IMR-90 (cell line): ENCODE data around the gene PKM. TPM values are rescaled to one million over a fixed set of nuclear protein-coding genes. Genes with fewer than 3 reads are reported as not detected.
A peak's percentile ranks its signal among the peaks of the same experiment; 100 is the strongest.

ENCODE experiments used
- ATAC-seq: fragments of 200-7000 bp; cut with Tn5 transposase; 2 replicates; pipeline ENCODE4 v1.9.1; 2020; ENCODE audit warnings: low read depth, mild to moderate bottlenecking, moderate library complexity
- BruUV-seq: library from RNA; stranded (reverse); fragments of 400-500 nt; replicated peaks from 2 replicates; lab custom pipeline; 2021; lab: Mats Ljungman, UMichigan
- CTCF ChIA-PET: fragments of 300-600 bp; formaldehyde crosslinking; extraction: SDS; loops from one replicate; lab custom pipeline; 2021; ENCODE audit warnings: antibody characterized with exemption; lab: Yijun Ruan, JAX
- POLR2A ChIA-PET: fragments of 300-600 bp; sonication (Branson Sonifier 250); formaldehyde crosslinking; loops from one replicate; lab custom pipeline; 2022; ENCODE audit warnings: antibody characterized with exemption; ENCODE audit not compliant: unreplicated experiment; lab: Charles Lee
- DNase-seq: peaks from one replicate; pipeline ENCODE4 v3.0.0; 2013
- H2AFZ ChIP-seq: replicated peaks from 2 replicates; pipeline ENCODE3; 2013; ENCODE audit warnings: low read length, mild to moderate bottlenecking; ENCODE audit not compliant: poor library complexity
- H2AK5ac ChIP-seq: 2 replicates; pipeline ENCODE4 v1.6.1; 2013; ENCODE audit warnings: low read depth, low read length, inconsistent platforms
- H2AK9ac ChIP-seq: replicated peaks from 2 replicates; pipeline ENCODE3; 2013; ENCODE audit warnings: mild to moderate bottlenecking, low read depth, low read length, moderate library complexity; ENCODE audit not compliant: poor library complexity
- H2BK120ac ChIP-seq: 2 replicates; pipeline ENCODE4 v1.6.1; 2013; ENCODE audit warnings: low read depth, low read length, inconsistent platforms
- H2BK15ac ChIP-seq: 3 replicates; pipeline ENCODE4 v1.6.1; 2013; ENCODE audit warnings: low read depth, low read length, inconsistent platforms
- H2BK20ac ChIP-seq: 2 replicates; pipeline ENCODE4 v1.6.1; 2013; ENCODE audit warnings: low read depth, mild to moderate bottlenecking, inconsistent platforms, low read length, moderate library complexity
- H2BK5ac ChIP-seq: 2 replicates; pipeline ENCODE4 v1.6.1; 2013; ENCODE audit warnings: mild to moderate bottlenecking, low read depth, low read length, inconsistent platforms; ENCODE audit not compliant: poor library complexity, severe bottlenecking
- H3K14ac ChIP-seq: replicated peaks from 2 replicates; pipeline ENCODE4 v1.6.1; 2013; ENCODE audit warnings: low read depth, low read length, inconsistent platforms
- H3K18ac ChIP-seq: 2 replicates; pipeline ENCODE4 v1.6.1; 2013; ENCODE audit warnings: low read depth, low read length, control low read depth
- H3K23ac ChIP-seq: 2 replicates; pipeline ENCODE4 v1.6.1; 2013; ENCODE audit warnings: low read depth, low read length, inconsistent platforms
- H3K27ac ChIP-seq: 2 replicates; pipeline ENCODE4 v1.5.1; 2013; ENCODE audit warnings: mild to moderate bottlenecking, control low read depth, low read length; ENCODE audit not compliant: insufficient read depth
- H3K27me3 ChIP-seq: 2 replicates; pipeline ENCODE4 v1.6.1; 2013; ENCODE audit warnings: low read length; ENCODE audit not compliant: control insufficient read depth, insufficient read depth
- H3K36me3 ChIP-seq: 2 replicates; pipeline ENCODE4 v1.6.1; 2013; ENCODE audit warnings: low read length, mixed read lengths; ENCODE audit not compliant: control insufficient read depth, insufficient read depth
- H3K4ac ChIP-seq: 2 replicates; pipeline ENCODE4 v1.6.1; 2013; ENCODE audit warnings: low read depth, low read length, inconsistent platforms
- H3K4me1 ChIP-seq: 2 replicates; pipeline ENCODE4 v1.6.1; 2013; ENCODE audit warnings: low read length, mixed read lengths; ENCODE audit not compliant: control insufficient read depth, insufficient read depth
- H3K4me2 ChIP-seq: 2 replicates; pipeline ENCODE4 v1.6.1; 2013; ENCODE audit warnings: low read depth, mild to moderate bottlenecking, control low read depth, low read length, moderate library complexity
- H3K4me3 ChIP-seq: 2 replicates; pipeline ENCODE4 v1.5.1; 2013; ENCODE audit warnings: low read depth, mild to moderate bottlenecking, control low read depth, low read length, moderate library complexity; ENCODE audit not compliant: insufficient read depth
- H3K56ac ChIP-seq: 2 replicates; pipeline ENCODE4 v1.6.1; 2013; ENCODE audit warnings: low read length, inconsistent platforms; ENCODE audit not compliant: insufficient read depth; ENCODE audit errors: extremely low read depth
- H3K79me1 ChIP-seq, 2 experiments: 2 replicates each; pipeline ENCODE4 v1.6.1; 2013; ENCODE audit warnings: low read length in 2 of 2, inconsistent platforms in 1 of 2, low read depth in 1 of 2
- H3K9ac ChIP-seq: 2 replicates; pipeline ENCODE4 v1.6.1; 2013; ENCODE audit warnings: low read depth, low read length, control low read depth
- H3K9me1 ChIP-seq: 2 replicates; pipeline ENCODE4 v1.6.1; 2013; ENCODE audit warnings: low read length, inconsistent platforms; ENCODE audit not compliant: insufficient read depth
- H3K9me3 ChIP-seq: 2 replicates; pipeline ENCODE4 v1.6.1; 2013; ENCODE audit warnings: low read length; ENCODE audit not compliant: control insufficient read depth, insufficient read depth
- H4K20me1 ChIP-seq: 2 replicates; pipeline ENCODE4 v1.6.1; 2013; ENCODE audit warnings: low read length, inconsistent platforms; ENCODE audit not compliant: insufficient read depth
- H4K5ac ChIP-seq: 2 replicates; pipeline ENCODE4 v1.6.1; 2013; ENCODE audit warnings: mild to moderate bottlenecking, low read depth, low read length, control low read depth
- H4K8ac ChIP-seq, 2 experiments: 2 replicates each; pipeline ENCODE4 v1.6.1; 2013; ENCODE audit warnings: low read depth in 2 of 2, low read length in 2 of 2, control low read depth in 1 of 2, inconsistent platforms in 1 of 2
- H4K91ac ChIP-seq: 2 replicates; pipeline ENCODE4 v1.6.1; 2013; ENCODE audit warnings: low read depth, low read length, inconsistent platforms; ENCODE audit not compliant: insufficient read depth
- CEBPB ChIP-seq: IDR thresholded peaks from 2 replicates; pipeline ENCODE4 v1.6.1; 2012; ENCODE audit warnings: low read depth, low read length, improper control_type of control experiment
- WGBS, 2 experiments: methylation state at CpG; one replicate each; pipeline versions ENCODE4 v1.1.5 to v1.1.7; 2013; ENCODE audit warnings: missing lambda C conversion rate in 2 of 2; ENCODE audit not compliant: insufficient read length in 1 of 2; ENCODE audit errors: extremely low coverage in 2 of 2; 5-methylcytosine and 5-hydroxymethylcytosine counted together
- dilution Hi-C: fragments of 300-500 bp; cut with HindIII; formaldehyde crosslinking; loops from one replicate; pipeline ENCODE4 v1.14.3; 2018; ENCODE audit warnings: low sequenced_read_pairs; ENCODE audit not compliant: unreplicated experiment
- in situ Hi-C: fragments of 300-500 bp; cut with MboI; formaldehyde crosslinking; loops from 3 replicates; pipeline ENCODE4 v1.14.3; 2019; ENCODE audit warnings: low sequenced_read_pairs, inconsistent platforms, mixed read lengths
- intact Hi-C: fragments of 100-400 bp; cut with micrococcal nuclease; formaldehyde crosslinking; loops from 2 replicates; pipeline ENCODE4 v1.10.0; 2022
- polyA plus RNA-seq, 3 experiments: library from polyadenylated mRNA; depleted of rRNA; stranded (reverse); fragments of >200 nt; gene quantifications; 2 replicates each; pipeline ENCODE4 v1.2.3, GENCODE V29; 2012; ENCODE audit warnings: low replicate concordance in 1 of 3
- total RNA-seq: library from RNA; depleted of rRNA; stranded (reverse); fragments of >200 nt; gene quantifications from 2 replicates; pipeline ENCODE4 v1.2.3, GENCODE V29; 2012
- TF ChIP-seq, protein P1 (sequence below): conservative IDR thresholded peaks from 2 replicates; pipeline ENCODE4 v1.5.1; 2012; ENCODE audit warnings: mild to moderate bottlenecking, low read depth, low read length, improper control_type of control experiment

The PKM gene
- total and polyA plus RNA-seq, 2 of the 4 experiments (the other 2 are of a cell fraction) = 2,219 to 3,859 TPM

DNA sequence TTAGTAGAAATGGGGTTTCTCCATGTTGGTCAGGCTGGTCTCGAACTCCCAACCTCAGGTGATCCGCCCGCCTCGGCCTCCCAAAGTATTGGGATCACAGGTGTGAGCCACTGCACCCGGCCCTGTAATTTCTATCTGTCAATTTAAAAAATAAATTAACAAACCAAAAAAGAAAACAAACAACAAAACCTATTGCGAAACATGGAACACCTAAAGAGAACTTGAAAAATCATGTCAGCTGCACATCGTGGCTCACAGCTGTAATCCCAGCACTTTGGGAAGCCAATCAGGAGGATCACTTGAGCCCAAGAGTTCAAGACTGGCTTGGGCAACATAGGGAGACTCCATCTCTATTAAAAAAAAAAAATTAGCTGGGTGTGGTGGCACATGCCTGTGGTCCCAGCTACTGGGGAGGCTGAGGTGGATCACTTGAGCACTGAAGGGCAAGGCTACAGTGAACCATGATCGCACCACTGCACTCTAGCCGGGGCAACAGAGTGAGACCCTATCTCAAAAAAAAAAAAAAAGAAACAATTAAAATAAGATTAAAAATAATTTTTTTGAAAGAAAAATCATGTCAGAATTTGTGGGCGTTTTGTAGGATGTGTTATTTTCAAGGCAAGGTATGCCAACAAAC, 21.8 kb upstream of the PKM start:
- H3K18ac ChIP-seq = no peak overlapping the region
- no peaks in the 10 kb centered on the region for H3K27me3 ChIP-seq
- ATAC-seq = no peak
- no peak overlapping the region for H3K56ac ChIP-seq
- CTCF ChIA-PET = no interaction called here
- no peak overlapping the region for H3K27ac ChIP-seq
- H2BK20ac ChIP-seq = no peak overlapping the region
- H2AFZ ChIP-seq = no peak overlapping the region
- H2BK5ac ChIP-seq = no peak overlapping the region
- in situ Hi-C loops (no loop called here), dilution Hi-C loops (no loop called here), intact Hi-C loops (no loop called here)
- no peaks in the 10 kb centered on the region for H3K9me3 ChIP-seq
- peaks cover 3% of the 10 kb centered on the region; the same call in 1 of the 2 replicates for H3K9me1 ChIP-seq
- no peak overlapping the region for H3K14ac ChIP-seq
- TF ChIP-seq, protein P1, sequence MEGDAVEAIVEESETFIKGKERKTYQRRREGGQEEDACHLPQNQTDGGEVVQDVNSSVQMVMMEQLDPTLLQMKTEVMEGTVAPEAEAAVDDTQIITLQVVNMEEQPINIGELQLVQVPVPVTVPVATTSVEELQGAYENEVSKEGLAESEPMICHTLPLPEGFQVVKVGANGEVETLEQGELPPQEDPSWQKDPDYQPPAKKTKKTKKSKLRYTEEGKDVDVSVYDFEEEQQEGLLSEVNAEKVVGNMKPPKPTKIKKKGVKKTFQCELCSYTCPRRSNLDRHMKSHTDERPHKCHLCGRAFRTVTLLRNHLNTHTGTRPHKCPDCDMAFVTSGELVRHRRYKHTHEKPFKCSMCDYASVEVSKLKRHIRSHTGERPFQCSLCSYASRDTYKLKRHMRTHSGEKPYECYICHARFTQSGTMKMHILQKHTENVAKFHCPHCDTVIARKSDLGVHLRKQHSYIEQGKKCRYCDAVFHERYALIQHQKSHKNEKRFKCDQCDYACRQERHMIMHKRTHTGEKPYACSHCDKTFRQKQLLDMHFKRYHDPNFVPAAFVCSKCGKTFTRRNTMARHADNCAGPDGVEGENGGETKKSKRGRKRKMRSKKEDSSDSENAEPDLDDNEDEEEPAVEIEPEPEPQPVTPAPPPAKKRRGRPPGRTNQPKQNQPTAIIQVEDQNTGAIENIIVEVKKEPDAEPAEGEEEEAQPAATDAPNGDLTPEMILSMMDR = no peak
- TF ChIP-seq CEBPB = peak; percentile 75
- no peaks in the 10 kb centered on the region for H4K20me1 ChIP-seq
- H3K4me2 ChIP-seq = no peak overlapping the region
- H3K23ac ChIP-seq = no peak overlapping the region
- H2BK120ac ChIP-seq = no peak overlapping the region
- POLR2A ChIA-PET = no interaction called here
- H3K4ac ChIP-seq = no peak overlapping the region
- no TSS peak for BruUV-seq
- WGBS, 2 experiments = 91% methylated on average over 5 of the region's 10 CpGs; no CpG with 5 or more reads in 1 of the 2 experiments
- no peak overlapping the region for H2BK15ac ChIP-seq
- H4K5ac ChIP-seq = no peak overlapping the region
- no peak overlapping the region for H3K4me3 ChIP-seq
- no peak overlapping the region for H2AK9ac ChIP-seq
- peaks cover 47% of the 10 kb centered on the region for H3K36me3 ChIP-seq
- no peak overlapping the region for H2AK5ac ChIP-seq
- no peak for DNase-seq
- H3K4me1 ChIP-seq = no peaks in the 10 kb centered on the region
- H3K9ac ChIP-seq = no peak overlapping the region
- H4K8ac ChIP-seq = no peak overlapping the region
- no peak overlapping the region for H4K91ac ChIP-seq
- H3K79me1 ChIP-seq = peaks cover 3 to 4% of the 10 kb centered on the region in 2 experiments; a peak in 2 of 4 replicates
